ENCODE data around the gene PDE6D.
"Not testable (repeated sequence)": the region's sequence is repeated elsewhere in the genome, so short reads cannot be mapped to it uniquely, and the experiment has no call there.

The PDE6D gene

GRCh38 chr2:231769170-231770136 is 11.6 kb downstream of the PDE6D start:
- DNase-seq (ENCODE audit: low spot score), result no peak
- FAIRE-seq, result no peak

- no peak for FAIRE-seq
- DNase-seq (ENCODE audit: low spot score), result no peak
Measured at GRCh38 chr2:231765496-231765929, 15.6 kb downstream of the PDE6D start.

GRCh38 chr2:231764760-231765159 is 16.3 kb downstream of the PDE6D start:
- peak; percentile 32 for DNase-seq (ENCODE audit: low spot score)
- FAIRE-seq, result peak; percentile 57

GRCh38 chr2:231764124-231764523 is 17.0 kb downstream of the PDE6D start:
- DNase-seq (ENCODE audit: low spot score) (no peak), FAIRE-seq (no peak)

- DNase-seq (ENCODE audit: low spot score) (no peak), FAIRE-seq (no peak)
Measured at GRCh38 chr2:231761735-231762134, 19.3 kb downstream of the PDE6D start.

GRCh38 chr2:231752061-231752460 is 29.0 kb downstream of the PDE6D start:
- DNase-seq (ENCODE audit: low spot score), result no peak
- FAIRE-seq, result no peak

- FAIRE-seq, result no peak
Measured at GRCh38 chr2:231751042-231751815, 29.9 kb downstream of the PDE6D start.

GRCh38 chr2:231749016-231749415 is 32.1 kb downstream of the PDE6D start:
- not testable (repeated sequence) for DNase-seq (ENCODE audit: low spot score); FAIRE-seq

More at GRCh38 chr2:231751042-231751815, 29.9 kb downstream of the PDE6D start:
- DNase-seq (ENCODE audit: low spot score), result no peak

- not testable (repeated sequence) for DNase-seq (ENCODE audit: low spot score); FAIRE-seq
Measured at GRCh38 chr2:231748153-231748896, 32.8 kb downstream of the PDE6D start.

GRCh38 chr2:231745303-231746038 is 35.6 kb downstream of the PDE6D start:
- no peak for FAIRE-seq
- no peak for DNase-seq (ENCODE audit: low spot score)

GRCh38 chr2:231743376-231744116 is 37.5 kb downstream of the PDE6D start:
- DNase-seq (ENCODE audit: low spot score) (no peak), FAIRE-seq (no peak)

GRCh38 chr2:231737761-231738160 is 43.3 kb downstream of the PDE6D start:
- DNase-seq (ENCODE audit: low spot score) (no peak), FAIRE-seq (no peak)

GRCh38 chr2:231732604-231733003 is 48.5 kb downstream of the PDE6D start:
- FAIRE-seq, result no peak
- no peak for DNase-seq (ENCODE audit: low spot score)

GRCh38 chr2:231727621-231728020 is 53.5 kb downstream of the PDE6D start:
- FAIRE-seq (no peak), DNase-seq (ENCODE audit: low spot score) (no peak)

- DNase-seq (ENCODE audit: low spot score) (no peak), FAIRE-seq (no peak)
Measured at GRCh38 chr2:231726276-231726675, 54.8 kb downstream of the PDE6D start.

- DNase-seq (ENCODE audit: low spot score) (no peak), FAIRE-seq (no peak)
Measured at GRCh38 chr2:231725476-231725875, 55.6 kb downstream of the PDE6D start.

- FAIRE-seq (no peak), DNase-seq (ENCODE audit: low spot score) (no peak)
Measured at GRCh38 chr2:231722721-231723307, 58.3 kb downstream of the PDE6D start.

GRCh38 chr2:231720987-231721966 is 59.8 kb downstream of the PDE6D start:
- no peak for FAIRE-seq

More at GRCh38 chr2:231720987-231721966, 59.8 kb downstream of the PDE6D start:
- no peak for DNase-seq (ENCODE audit: low spot score)

Data from RCC 7860 (cell line).